NCI-H82 (cell line): ENCODE data around the gene OSBPL6.
"Not testable (repeated sequence)": the region's sequence is repeated elsewhere in the genome, so short reads cannot be mapped to it uniquely, and the experiment has no call there.

Source experiments
- DNase-seq: peaks from one replicate; lab custom pipeline; 2025; lab: John Stamatoyannopoulos, UW

OSBPL6 gene

DNA sequence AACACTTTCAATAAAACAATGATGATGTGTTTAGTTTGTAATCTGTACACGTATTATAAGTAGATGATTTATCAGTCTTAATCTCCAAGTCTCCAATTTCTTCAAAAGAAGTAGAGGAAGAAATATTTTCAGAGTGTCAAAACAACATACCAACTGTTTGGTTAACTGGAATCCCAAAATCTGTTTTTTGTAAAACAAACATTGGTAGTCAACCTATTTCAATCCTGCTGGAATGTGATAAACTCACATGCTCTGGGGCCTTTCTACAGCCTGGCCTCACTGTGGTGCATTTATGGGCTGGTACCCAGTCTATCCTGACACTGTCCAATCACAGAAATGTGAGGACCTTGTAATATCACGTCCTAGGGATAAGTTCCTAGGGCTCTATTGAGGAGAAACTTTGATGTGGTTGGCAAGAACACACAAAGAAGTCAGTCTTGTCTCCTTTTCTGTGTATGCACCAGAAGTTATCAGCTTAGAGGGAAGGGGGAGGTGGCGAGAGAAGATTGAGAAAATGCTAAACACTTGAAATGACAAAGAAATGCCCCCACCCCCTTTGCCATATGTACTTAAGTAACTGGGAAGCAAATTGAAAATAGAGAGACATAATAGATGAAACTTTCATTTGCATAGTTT, 209.5 kb downstream of the OSBPL6 start:
- DNase-seq: no peak

DNA sequence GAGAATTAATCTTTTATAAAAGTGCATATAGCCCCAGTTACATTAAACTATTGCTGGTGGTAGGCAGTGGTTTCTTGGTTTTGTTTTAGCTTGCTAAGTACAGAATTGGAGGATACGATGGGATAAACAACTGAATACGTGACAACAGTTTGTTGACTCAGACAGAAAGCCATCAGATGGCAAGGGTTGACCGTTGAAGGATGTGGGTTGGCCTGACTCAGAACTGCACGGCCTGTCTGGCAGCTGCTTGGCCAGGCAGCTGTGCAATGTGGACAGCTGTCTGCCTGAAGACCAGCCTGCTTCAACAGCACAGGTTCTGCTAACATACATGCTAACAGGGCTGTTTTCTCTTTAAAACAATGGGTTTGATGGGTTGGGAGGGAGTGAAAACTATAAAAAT, 210.1 kb downstream of the OSBPL6 start:
- no peak for DNase-seq

DNA sequence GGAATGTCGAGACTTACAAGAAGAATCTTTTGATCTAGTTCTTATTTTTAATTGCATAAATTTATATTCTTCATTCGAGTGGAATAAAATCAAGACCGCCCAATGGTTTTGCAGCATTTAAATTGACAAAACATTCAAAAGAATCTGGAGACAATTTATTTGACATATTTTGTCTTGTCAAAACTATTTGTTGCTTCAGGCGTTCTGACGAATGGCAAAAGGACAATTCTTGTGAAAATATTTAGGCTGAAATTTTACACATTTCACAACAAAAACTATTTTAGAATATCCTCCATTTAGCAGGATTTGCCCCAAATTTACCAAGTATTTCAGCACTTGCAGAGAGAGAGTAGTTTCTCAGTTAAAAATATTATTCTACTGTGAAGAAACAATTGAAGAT, 214.9 kb downstream of the OSBPL6 start:
- no peak for DNase-seq

DNA sequence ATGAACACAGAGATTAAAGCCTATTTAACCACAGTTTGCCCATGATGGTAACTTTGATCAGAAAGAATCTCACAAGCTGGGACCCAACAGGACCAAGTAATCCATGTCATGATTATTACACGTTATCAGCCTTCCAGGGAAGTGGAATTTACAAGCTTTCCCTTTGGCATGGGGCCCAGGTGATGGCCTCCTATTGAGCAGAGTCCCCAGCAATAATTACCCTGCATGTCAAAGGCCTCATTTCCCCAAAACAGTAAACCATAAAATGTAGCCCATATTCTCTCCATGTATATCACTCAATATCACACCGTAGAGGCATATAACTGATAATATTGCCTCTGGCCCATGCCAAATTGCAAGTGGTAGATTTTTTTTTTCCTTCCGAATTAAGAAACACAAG, 217.7 kb downstream of the OSBPL6 start:
- DNase-seq: no peak

DNA sequence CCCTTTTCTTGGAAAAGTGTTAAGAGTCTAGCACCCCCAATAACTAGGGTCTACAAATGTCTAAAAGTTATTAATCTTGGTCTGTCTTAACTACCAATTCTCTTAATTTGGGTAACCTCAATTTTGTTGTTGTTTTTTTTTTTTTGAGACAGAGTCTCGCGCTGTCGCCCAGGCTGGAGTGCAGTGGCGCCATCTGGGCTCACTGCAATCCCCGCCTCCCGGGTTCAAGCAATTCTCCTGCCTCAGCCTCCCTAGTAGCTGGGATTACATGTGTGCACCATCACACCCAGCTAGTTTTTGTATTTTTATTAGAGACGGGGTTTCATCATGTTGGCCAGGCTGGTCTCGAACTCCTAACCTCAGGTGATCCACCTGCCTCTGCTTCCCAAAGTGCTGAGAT, 218.1 kb downstream of the OSBPL6 start:
- DNase-seq: not testable (repeated sequence)

DNA sequence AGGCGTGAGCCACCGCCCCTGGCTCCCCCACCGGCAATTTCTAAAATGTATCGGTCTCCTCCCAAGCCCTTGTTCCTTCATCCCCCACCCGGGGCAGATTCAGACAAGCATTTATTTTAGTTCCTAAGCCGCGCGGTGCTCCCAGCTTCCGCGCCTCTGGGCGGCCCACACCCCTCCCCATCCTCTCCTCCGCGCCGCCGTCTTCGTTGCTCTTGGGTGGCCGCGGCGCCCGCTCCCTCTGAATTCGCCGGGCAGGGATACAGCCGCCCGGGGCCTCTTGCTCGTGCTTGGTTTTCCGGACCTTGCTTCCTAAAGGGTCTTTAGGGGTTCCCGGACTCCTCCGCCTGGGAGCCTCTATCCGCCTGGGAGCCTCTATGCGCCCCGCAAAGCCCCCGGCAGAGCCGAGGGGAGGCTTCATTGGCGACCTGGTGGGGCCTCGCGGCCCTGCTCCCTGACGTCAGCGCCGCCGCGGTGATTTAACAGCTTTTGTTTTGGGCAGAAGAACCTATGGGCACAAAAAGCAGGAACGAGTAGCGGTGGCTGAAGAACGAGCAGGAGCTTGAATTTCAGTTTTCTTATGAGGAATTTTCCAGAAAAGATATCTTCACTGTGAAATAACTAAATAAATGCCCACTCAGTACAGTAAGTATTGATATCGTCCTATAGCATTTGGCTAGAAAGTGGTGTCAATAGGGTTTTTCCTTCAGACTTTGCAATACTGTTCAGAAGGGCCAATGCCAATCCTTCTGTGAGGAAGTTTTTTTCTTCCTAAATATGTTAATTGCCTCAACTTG, 219.4 kb downstream of the OSBPL6 start:
- peak; percentile 92 for DNase-seq

DNA sequence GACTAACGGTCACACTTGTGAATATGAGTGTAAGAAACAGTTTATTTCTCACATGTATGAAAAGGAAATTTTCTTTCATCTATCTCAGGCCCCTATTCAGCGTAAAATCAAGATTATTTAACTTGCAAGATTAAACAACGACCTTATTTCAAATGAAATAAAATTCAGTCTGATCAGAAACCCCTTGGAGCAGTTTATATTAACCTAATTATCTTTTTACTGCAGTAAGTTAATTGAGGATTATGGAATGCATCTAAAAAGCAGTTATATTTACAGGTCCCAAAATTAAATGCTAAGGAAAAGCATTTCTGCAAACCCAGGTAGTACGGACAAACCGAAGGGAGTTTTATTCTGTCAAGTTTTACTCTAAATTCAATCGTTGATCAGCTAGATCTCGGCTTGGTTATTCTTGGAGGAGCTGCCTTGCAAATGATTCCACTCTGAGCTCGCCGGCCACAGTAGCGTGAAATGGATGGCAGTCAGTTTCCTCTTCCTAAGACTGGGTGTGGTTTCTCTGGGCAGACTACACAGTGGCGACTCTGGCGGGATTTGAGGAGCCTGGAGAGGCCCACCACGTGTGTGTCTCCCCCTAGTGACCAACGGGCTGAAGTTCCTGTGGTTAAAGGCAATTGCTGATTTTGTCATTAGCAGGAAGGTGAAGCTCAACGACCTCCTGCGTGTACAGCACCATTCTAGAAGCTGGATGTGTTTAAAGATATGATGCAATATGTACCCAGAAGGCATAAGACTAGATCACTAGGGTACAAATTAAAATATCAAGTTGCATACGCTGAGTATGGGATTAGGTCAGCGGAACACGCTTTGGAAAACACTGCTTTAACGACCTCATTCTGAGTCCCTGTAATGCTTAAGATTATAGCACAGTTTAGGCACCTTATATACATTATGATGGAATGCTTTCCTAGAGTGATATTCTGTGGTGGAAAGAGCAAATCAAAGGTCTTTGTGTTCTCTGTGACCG, 220.2 kb downstream of the OSBPL6 start:
- DNase-seq: peak; percentile 98

DNA sequence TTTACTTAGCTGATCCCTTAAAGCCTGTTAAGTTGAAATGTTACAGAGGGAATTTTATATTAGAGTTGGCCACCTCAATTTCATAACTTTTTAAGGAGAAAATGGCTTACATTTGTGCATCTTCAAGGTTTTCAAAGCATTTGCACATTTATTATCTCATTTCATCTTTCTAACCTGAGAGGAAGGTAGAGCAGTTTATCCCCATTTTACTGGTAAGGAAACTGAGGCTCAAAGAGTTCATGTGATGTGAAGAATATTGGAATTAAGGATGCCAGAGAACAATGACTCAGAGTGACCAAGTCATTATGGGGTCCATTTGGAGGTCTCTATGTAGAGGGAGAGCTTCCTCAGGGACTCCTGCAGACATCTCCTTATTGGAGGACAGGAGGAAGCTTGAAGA, 221.7 kb downstream of the OSBPL6 start:
- no peak for DNase-seq

DNA sequence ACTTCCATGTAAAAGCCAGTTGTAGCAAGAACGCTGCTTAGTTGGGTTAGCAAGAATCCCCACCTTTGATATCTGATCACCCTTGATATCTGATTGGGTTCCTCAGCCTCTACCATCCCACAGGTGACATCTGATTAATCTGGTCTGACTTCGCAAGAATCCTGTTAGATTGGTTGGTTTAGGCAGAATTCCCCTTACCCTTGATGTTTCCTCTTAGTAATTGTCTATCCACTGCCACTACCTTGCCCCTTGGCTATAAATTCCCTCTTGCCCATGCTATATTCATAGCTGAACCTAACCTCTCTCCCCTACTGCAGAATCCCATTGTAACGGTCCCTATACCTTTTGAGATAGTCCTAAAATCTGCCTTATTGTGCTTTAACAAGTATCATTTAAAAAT, 223.6 kb downstream of the OSBPL6 start:
- no peak for DNase-seq

DNA sequence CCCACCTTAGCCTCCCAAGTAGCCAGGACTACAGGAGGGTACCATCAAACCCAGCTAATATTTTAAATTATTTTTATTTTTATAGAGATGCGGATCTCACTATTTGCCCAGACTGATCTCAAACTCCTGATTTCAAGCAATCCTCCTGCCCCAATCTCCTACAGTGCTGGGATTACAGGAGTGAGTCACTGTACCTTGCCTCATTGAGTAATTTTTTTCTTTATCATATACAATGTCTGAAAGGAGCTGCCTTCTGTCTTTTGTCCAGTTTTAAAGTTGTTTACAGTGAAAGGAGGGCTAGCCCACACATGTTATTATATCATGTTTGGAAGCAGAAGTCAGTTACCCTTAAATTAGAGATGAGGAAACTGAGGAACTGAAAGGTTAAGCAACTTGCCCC, 224.1 kb downstream of the OSBPL6 start:
- DNase-seq: no peak

DNA sequence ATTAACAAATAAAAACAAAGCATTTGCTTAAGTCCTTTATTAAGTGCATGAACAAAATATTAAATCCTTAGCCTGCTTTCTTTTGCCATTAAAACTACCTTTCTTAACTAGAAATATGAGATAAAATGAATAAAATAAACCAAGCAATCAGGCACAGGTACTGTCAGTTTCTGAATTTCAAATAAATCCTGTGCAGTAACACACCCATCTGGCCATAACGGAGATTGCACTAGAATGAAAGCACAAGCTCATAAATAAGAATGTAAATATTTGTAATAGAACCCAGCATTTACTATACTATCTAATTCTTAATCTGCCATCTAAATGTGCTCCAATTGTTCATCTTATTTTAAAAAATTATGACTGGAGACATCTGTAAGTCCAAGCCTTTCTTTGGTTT, 224.8 kb downstream of the OSBPL6 start:
- DNase-seq: peak; percentile 15

DNA sequence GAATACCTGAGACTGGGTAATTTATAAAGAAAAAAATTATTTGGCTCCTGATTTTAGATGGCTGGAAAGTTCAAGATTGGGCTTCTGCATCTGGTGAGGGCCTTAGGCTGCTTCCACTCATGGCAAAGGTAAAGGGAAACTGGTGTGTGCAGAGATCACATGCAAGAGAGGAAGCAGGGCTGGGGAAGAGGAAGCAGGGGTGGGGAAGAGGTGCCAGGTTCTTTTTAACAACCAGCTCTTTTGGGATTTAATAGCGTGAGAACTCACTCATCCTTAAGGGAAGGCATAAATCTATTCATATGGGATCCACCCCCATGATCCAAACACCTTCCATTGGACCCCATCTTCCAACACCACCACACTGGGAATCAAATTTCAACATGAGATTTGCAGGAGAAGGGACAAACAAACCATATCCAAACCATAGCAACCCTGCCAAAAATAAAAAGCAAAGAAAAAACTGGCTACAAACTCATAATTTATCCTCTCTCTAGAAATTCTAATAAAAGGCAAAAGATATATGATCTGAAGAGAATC, 226.2 kb downstream of the OSBPL6 start:
- DNase-seq: no peak

DNA sequence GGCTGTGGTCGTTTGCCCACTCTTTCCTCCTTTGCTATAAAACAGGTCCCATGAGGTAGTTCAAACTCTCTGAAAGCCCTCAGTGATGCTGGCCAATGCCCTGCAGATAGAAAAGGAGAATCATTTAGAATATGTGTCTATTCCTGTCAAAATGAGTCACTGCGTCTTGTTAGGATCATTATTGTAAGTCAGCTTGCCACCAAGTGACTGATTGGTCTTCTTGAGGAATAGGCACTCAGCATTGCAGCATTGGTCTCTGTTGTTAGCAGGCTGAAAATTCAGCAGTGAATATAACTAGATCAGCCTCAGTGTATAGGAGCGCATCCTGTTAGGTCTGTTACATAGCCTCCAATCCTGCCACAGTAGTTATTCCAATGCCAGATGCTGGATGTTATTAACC, 227.8 kb downstream of the OSBPL6 start:
- no peak for DNase-seq

DNA sequence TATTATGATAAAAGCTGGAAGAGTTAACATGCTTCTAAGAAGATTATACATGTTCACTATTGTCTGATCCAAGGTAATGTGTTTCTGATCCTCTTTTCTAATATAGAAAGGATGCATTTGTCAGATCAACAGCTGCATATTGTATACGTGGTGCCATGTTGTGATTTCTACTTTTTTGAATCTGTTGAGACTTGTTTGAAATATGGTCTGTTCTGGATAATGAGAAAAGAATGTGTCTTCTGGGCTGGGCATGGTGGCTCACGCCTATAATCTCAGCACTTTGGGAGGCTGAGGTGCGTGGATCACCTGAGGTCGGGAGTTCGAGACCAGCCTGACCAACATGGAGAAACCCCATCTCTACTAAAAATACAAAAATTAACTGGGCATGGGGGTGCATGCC, 229.4 kb downstream of the OSBPL6 start:
- not testable (repeated sequence) for DNase-seq

DNA sequence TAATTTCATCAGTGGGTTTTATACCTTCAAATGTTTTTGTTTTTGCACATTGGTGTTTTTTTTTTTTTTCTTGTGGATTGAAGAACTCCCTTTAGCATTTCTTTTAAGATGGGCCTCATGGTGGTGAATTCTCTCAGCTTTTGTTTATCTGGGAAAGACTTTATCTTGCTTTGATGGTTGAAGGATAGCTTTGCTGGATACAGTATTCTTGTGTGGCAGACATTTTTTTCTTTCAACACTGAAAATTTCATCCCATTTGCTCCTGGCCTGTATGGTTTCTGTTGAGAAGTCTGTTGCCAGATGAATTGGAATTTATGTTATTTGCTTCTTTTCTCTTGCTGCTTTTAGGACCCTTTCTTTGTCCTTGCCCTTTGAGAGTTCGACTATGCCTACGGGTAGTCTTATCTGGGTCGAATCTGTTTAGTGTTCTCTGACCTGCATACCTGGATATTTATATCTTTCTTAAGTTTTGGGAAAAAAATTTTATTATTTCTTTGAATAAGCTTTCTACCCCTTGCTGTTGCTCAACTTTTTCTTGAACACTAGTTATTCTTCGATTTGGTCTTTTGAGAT, 231.0 kb downstream of the OSBPL6 start:
- no peak for DNase-seq

DNA sequence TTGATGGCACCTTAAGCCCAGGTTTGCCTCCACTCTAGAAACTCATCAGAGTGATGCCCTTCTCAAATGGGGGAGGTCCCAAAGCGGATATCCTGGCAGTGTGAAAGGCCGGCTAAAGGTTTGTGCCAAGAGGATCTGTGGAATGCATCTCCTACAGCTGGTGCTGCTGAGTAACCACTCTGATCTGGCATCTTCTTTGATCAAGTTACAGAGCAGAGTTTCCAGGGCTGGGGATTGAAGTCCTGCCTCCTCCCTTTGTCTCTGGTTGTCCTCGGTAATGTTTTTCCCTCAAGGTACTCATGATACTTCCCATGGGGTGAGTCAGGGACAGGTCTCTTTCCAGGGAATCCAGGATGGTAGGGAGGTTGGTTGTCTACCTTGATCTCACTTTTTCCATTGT, 232.1 kb downstream of the OSBPL6 start:
- no peak for DNase-seq

DNA sequence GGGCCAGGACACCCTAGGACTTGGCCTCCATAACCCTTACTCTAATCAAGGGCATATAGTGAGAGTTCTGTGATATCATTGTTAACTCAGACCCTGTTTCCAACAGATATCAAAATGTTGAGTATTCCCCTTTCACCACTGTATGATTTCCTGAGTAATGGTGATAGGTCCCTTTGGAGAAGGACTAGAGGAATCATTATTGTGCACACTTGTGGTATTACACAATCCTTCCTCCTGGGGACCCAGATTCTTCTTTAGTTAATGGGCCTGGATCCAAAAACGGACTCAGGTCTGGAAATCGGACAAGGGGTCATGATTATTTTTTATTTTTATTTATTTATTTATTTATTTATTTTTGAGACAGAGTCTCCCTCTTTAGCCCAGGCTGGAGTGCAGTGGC, 233.1 kb downstream of the OSBPL6 start:
- no peak for DNase-seq

DNA sequence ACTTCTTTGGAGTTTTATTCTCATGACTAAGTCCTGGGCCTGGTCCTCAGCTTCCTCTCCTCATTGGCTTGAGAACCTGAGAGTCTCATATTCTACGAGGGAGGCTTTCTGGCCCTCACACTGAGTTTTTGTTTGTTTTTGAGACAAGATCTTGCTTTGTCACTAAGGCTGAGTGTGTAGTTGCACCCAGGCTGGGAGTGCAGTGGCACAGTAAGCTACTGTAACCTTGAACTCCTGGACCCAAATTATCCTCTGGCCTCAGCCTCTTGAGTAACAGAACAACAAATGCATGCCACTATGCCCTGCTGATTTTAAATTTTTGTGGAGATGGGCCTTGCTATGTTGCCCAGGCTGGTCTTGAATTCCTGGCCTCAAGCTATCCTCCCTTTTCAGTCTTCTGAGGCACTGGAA, 234.1 kb downstream of the OSBPL6 start:
- DNase-seq: no peak

DNA sequence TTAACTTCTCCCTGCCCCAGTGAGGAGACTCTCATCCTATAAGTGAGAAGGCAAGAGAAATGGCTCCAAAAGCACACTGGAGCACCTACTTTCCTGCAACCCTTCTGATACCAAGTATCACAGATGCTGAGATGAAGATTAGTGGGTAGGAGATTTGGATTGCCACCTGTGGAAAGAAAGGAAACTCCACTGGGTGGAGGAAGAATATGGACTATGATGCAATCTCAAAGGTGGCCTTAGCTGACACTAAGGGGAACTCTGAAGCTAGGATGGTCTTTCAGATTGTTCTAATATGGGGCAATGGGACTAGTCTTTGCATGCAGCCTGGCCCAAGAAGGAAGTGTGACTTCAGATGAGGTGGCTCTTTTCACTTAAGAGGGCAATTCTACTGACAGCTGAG, 235.0 kb downstream of the OSBPL6 start:
- peak; percentile 35 for DNase-seq

DNA sequence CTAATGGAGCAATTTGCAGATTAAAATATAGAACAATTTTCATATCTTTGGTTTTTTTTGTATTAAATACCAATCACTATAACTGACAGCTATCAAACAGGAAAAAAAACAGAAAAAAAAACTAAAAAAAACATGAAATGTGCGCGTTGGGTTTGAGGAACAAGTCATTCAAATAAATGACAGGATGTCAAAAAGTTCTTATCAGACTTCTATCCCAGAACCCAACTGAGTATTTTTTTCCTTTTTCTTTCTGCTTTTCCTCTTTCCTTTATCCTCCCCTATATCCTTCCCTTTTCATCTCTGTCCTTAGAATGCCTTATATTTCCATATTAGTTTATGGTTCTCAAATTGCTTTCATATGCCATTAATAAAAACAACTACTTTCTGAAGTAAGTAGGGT, 242.3 kb downstream of the OSBPL6 start:
- DNase-seq: no peak

DNA sequence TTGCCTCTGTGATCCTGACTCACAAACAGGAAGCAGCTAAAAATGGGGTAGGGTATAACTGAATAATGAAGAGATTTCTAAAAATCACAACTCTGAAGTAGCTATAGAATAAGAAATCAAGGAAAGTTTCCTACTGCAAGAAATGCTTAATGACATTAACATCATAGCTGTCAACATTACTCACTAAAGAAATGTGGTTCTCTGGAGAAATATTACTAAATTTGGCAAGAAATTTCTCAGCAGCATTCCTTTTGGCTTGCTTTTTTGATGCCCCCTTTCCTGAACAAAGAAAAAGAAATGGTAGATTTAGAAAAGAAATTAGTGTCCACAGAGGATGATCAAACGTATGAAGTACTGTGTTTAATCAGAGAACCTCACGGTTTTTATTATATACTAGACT, 247.1 kb downstream of the OSBPL6 start:
- no peak for DNase-seq
